NCI-H446 (cell line): ENCODE results near the gene IFT43.

ENCODE experiments used
- DNase-seq, 2 experiments: peaks; one replicate each; lab custom pipeline; 2025; lab: John Stamatoyannopoulos, UW

IFT43 gene

GRCh38 chr14:76080471-76080870, 94.9 kb downstream of the IFT43 start:
- no peak for DNase-seq

GRCh38 chr14:76081642-76082041, 96.1 kb downstream of the IFT43 start:
- DNase-seq, result no peak

DNA sequence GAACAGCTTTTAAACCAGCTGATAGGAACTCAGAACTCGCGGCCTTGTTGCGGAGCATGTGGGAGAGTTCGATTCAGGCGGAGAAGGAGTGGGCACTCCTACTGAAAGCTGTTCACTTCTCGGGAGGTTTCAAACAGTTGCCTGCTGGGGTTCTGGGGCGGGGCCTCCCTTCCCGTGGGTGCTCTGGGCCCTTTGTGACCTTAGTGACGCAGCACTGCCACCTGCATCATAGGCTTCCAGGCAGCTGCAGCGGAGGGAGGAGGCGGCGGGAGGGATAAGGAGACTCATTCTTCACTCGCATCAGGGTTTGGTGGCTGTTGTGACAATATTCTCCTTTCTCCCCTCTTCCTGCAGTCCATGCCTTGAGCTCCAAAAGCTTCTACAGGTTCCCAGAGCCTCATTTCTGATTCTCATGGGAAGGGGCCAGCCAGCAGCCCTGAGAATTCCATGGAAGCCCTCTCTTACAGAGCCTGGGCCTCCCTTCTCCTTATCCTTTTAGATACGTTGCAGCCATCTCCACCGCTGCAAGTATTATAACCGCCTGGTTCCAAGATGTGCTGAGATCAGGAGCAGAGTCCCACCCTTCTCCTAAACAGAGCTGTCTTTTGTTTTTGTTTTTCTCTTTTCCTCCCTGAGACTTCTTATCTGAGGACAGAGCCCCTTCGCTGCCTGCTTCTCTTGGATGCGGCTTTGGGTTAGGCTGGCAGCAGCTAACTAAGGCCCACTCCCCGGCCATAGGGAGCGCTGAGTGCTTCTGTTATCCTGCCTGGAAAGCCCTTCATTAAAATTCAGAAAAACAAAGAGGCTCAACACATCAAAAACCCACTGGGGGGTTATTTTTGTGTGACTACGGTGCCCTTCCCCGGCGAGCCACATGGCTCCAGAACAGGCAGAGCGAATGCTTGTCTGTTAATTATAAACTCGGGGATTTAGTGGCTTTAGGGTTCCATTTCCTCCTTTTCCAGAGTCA, 98.5 kb downstream of the IFT43 start:
- no peak for DNase-seq

GRCh38 chr14:76085358-76085757, 99.8 kb downstream of the IFT43 start:
- DNase-seq, result no peak

DNA sequence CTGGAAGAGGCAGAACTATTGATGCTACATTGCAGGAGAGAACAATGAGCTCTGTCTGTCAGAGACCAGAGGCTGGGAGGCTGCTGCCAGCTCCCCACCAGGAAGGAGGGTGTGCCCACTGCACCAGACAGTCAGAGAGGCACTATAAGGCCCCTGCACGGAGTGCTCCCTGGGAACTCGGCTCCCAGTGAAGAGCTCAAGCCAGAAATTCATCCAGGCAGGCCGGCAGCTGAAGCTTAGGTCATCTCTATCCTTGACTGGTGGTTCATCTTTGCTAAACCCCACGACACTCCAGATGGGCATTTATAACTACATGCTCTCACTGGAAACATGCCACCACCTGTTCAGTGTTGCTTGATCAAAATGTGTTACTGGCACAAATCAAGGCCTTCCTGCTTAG, 101.1 kb downstream of the IFT43 start:
- DNase-seq, result peak in 1 of 2 experiments; percentile 38

- no peak for DNase-seq
Measured at GRCh38 chr14:76088326-76088725, 102.8 kb downstream of the IFT43 start.

GRCh38 chr14:76088771-76089571, 103.4 kb downstream of the IFT43 start:
- DNase-seq, result no peak

DNA sequence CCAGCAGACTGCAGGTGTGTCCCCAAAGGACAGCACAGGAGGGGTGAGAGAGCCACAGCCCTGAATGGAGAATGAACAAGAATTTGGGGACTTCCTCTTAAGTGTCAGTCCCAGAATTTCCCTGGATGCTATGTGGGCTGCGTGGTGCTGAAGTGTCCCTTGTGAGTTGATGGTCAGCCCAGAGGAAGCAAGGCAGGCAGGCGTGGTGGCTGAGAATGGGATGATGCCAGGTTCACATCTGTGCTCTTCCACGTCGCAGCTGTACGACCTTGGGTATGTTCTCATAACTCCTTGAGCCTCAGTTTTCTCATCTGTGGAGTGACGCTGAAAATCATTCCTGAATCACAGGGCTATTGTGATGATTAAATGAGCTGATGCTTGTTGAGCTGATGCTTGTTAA, 104.0 kb downstream of the IFT43 start:
- DNase-seq, result no peak

DNA sequence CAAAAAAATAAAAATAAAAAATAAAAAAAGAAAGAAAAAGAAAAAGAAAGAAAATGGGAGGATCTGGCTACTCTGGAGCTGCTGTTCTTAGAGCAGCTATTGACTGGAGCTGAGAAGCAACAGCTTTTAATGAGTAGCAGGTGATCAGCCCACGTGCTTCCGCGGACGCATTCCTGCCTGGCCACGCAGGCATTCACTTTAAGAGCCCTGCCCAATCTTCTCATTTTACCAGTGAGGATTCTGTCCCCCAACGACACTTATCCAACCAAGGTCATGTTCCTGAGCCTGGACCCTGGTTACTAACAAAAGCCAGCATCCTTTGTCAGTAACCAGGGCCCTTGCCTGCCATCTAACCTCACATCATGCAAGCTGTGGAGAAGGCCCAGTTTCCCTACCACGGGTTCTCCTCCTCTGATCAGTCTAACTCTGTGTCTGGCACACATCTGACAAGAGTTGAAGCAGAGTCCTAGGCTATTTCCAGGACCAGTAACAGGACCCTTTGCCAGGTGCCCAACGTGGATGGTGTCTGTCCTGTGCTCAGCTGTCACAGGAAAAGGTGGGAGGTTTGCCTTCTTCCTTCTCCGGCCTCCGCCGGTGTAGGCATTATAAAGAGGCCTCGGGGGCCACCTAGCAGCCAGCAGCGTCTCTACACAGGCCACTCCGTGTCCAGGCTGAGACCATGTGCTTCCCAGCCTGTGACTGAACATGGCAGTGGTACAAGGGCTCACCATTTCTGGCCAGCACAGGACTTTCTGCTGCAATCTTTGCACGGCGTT, 105.2 kb downstream of the IFT43 start:
- DNase-seq, result no peak

- no peak for DNase-seq
Measured at GRCh38 chr14:76093077-76093476, 107.5 kb downstream of the IFT43 start.

DNA sequence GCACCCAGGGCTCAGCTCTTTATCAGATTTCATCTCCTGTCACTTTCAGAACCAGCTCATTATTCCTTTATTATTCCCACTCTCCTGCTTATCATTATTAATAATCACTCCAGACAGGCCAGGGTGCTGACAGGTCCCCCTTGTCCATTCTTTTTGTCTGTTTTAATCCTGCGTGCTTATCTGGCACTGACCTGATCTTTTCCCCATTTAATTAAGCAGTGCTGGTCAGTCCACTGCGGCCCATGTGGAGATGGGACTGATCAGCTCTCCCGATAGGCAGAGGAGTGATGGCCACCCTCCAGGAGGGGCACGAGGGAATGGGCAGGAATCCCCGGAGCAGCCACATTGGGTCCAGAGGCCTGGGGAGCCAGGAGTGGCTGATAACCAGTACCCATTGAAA, 110.7 kb downstream of the IFT43 start:
- no peak for DNase-seq

GRCh38 chr14:76097547-76097946, 112.0 kb downstream of the IFT43 start:
- no peak for DNase-seq

DNA sequence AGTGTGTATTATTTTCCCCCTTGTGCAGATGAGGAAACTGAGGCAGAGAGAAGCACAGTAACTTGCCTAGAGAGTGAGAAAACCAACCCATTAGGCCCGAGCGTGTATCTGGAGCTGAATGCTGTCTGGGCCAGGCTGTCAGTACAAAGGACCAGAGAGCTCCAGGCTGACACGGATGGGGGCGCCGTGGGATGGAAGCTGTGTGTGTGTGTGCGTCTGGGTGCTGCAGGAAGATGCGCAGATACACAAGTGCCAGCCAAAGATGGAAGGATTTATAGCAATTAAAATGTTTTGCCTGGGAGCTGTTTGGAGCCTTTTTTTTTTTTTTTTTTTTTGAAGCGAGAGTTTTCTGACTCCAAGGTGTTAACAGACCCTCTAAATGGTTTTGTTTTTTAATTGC, 112.5 kb downstream of the IFT43 start:
- no peak for DNase-seq

DNA sequence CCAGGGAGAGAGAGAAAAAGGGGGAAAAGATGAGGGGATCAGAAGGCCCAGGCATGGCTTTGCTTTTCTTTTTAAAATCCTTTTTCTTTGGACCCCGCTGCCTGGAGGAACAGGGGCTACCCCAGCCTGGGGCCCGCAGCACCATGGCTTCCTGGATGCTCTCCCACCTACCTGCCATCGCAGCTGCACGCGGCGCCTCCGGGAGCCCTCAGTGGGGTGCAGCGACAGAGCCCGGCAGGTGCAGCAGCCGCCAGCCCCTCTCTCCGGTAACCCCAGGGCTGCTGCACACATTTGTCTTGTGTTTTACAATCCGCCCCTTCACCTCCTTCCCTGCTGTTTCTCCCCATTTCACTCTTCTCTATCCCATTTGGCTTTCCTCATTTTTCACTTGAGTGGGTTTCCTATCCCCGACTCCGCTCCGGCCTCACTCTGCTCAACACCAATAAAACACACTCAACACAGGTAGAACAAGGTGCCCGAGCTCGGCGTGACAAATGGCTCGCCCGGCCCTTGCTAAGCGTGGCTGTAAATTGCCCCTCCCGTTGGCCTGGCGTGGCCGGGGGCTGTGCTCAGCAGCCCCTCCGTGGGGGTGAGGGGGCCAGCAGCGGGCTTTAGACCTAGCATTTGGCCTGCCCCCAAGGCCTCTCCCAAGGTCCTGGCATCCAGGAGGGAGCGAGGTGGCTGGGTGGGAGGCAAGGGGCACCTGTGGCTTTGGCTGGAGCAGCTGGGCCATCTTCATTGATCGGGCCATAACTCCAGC, 113.5 kb downstream of the IFT43 start:
- DNase-seq, result no peak

- DNase-seq, result no peak
Measured at GRCh38 chr14:76100236-76100635, 114.7 kb downstream of the IFT43 start.

DNA sequence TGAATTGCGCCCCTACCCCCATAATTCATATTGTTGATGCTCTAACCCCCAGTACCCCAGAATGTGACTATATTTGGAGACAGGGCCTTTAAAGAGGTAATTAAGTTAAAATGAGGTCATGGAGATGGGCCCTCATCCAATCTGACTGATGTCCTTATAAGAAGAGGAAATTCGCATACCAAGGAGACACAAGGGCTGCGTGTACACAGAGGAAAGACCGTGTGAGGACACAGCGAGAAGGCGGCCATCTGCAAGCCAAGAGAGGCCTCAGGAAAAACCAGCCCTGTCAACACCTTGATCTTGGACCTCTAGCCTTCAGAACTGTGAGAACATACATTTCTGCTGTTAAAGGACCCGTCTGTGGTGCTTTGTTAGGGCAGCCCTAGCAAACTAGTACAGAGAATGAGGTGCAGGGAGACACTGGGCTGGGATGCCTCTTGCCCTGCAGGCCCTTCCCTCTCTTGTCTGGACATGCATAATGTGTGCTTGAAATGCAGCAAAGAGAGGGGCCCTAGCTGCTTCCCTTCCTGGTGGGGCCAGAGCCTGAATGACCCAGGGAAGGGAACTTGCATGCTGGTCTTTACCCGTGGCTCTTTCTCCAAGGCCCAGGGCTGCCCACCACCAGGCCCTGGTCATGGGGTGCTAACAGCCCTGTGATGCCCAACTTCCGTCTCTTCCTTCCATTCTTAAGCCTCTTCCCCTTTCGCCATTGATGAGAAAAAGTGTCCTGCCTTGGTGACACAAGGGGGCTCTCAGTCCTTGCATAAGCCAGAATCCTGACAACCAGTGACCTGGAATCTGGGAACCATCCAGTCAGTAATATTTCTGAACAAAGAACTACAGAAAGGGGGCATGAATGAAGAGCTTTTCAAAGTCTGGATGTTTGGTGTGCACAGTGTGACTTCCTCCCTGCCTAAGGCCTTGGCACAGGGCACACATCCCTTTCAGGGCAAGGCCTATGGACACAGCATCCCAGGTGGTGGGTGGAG, 116.1 kb downstream of the IFT43 start:
- no peak for DNase-seq

- DNase-seq, result no peak
Measured at GRCh38 chr14:76104802-76105355, 119.3 kb downstream of the IFT43 start.

DNA sequence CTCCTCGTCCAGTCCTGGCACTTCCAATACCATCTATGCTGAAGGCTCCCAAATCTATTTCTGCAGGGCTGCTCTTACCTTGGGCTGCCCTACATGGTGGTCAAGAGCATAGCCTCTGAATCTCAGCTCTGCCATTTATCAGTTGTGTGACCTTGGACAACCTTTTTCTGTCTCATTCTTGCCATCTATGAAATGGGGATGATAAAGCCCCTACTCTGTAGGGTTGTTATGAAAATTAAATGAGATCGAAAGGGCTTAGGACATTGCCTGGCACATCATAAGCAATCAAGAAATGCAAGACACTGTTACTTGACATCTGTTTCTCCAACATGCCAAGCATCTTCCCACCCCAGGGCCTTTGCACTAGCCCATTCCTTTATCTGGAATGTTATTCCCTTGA, 120.6 kb downstream of the IFT43 start:
- DNase-seq, result no peak

DNA sequence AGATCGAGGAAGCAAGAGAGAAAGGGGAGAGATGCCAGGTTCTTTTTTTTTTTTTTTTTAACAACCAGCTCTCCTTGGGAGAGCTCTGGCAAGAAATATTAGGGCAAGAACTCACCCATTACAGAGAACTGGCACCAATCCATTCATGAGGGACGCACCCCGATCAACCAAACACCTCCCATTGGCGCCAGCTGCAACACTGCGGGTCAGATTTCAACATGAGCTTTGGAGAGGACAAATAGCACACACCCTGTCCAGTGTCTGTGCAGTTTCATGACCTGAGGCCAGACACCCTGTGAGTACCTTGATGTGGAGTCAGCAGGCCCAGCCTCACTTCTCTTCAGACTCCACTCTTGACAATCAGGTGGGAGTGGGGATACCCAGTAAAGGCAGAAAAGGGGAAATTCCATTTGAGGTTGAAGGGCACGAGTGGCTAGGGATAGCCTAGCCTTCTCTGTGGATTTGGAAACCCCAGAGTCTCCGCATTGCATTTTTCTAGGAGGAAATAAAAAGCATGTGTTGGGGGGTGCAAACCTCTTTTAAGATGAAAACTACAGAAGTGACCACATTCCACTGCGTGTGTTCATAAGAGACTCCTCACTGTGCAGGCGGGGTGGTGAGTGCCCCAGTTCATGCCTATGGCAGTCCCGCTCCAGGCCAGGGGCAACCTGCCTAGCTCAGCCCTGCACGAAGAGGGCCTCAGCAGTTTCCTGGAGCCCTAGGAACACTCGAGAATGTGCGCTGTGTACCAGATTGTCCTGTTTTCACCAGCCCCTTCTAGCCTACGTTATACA, 123.7 kb downstream of the IFT43 start:
- no peak for DNase-seq
